ENCODE data around the gene SGIP1.

- TF ChIP-seq, protein P1, sequence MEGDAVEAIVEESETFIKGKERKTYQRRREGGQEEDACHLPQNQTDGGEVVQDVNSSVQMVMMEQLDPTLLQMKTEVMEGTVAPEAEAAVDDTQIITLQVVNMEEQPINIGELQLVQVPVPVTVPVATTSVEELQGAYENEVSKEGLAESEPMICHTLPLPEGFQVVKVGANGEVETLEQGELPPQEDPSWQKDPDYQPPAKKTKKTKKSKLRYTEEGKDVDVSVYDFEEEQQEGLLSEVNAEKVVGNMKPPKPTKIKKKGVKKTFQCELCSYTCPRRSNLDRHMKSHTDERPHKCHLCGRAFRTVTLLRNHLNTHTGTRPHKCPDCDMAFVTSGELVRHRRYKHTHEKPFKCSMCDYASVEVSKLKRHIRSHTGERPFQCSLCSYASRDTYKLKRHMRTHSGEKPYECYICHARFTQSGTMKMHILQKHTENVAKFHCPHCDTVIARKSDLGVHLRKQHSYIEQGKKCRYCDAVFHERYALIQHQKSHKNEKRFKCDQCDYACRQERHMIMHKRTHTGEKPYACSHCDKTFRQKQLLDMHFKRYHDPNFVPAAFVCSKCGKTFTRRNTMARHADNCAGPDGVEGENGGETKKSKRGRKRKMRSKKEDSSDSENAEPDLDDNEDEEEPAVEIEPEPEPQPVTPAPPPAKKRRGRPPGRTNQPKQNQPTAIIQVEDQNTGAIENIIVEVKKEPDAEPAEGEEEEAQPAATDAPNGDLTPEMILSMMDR (IDR thresholded peaks at IDR 0.05; ENCODE audit: low read length), result no peak
- TF ChIP-seq EZH2phosphoT487 (IDR thresholded peaks at IDR 0.05; ENCODE audit: low read length), result no peak
These were observed 195.2 kb downstream of the SGIP1 start for GRCh38 chr1:66729119-66729518.
